Fibroblast of skin of abdomen (primary cell): ENCODE results near the gene C22orf39. TPM values are rescaled to one million over a fixed set of nuclear protein-coding genes. Genes with fewer than 3 reads are reported as not detected.
A peak's percentile ranks its signal among the peaks of the same experiment; 100 is the strongest.

Experiments used
- DNase-seq: peaks from one replicate; pipeline ENCODE4 v3.0.0-alpha.2; 2013
- polyA plus RNA-seq, 2 experiments: library from polyadenylated mRNA; unstranded; fragments of 120-200 nt; gene quantifications; one replicate each; pipeline ENCODE4 v1.2.1, GENCODE V29; 2013; ENCODE audit not compliant: insufficient read length in 2 of 2

Gene C22orf39, protein sequence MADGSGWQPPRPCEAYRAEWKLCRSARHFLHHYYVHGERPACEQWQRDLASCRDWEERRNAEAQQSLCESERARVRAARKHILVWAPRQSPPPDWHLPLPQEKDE
- polyA plus RNA-seq (2013, experiment 1 of 2; ENCODE audit: insufficient read length): 17.3 TPM
- polyA plus RNA-seq (2013, experiment 2 of 2; ENCODE audit: insufficient read length): 18.5 TPM

DNA sequence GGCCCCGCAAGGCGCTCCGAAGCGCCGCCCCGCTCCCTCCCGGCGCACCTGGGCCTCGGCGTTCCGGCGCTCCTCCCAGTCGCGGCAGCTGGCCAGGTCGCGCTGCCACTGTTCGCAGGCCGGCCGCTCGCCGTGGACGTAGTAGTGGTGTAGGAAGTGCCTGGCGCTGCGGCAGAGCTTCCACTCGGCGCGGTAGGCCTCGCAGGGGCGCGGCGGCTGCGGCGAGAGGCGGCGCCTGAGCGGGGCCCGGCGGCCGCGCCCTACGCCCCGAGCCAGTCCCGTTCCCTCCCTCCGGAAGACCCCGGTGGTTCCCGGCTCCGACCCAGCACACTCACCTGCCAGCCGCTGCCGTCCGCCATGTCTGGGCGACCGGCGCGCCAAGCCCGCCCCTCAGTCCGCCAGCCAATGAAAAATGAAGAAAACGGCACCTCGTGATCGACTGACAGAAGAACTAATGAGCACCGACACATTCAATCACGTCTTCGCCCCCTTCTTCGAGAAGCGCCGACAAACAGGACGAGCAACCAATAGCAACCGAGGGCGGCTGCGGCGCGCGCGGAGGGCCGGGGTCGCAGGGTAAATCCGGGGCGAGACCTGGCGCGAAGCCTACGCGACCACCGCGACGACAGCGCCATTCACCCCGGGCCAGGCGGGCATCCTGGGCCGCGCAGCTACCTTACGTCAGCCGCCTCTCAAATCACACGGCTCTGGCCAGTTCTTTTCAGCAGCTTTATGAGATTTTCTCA, at the start of gene C22orf39:
C22orf39 (minus strand) TSS at position 382 of the 746 bp plus-strand sequence; CDS start at position 359, 23 bp downstream.
- peak; percentile 92 for DNase-seq

DNA sequence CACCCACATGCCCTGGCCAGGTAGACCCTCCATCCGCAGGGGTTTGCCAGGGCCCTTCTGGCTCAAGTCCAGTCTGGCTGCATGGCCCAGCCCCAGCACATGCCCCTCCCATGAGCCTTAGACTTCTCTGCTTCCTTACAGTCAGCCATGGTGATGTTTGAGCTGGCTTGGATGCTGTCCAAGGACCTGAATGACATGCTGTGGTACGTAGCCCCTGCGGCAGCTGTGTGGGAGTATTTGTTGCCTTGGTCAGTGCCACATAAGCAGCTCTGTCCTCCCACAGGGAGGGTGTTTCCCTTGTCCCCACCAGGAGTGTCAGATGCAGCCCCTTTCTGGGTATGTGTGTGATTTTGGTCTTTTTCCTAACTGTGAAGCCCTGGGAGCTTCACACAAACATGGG, 49.7 kb upstream of the C22orf39 start:
- DNase-seq: peak; percentile 49

DNA sequence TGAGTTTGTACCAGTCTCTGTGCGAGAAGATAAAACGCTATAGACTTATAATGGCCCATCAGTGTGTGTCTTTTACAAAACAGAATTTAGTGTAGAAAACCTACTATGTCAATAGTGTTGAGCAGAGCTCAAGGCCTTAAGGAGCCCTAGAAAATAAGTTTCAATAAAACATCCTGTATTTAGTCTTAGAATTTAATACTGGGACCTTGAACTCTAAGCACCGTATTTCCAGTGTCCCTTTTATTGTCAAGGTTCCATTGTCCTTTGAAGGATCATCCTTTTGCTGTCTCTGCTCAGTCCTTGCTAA, 48.8 kb upstream of the C22orf39 start:
- DNase-seq: no peak

DNA sequence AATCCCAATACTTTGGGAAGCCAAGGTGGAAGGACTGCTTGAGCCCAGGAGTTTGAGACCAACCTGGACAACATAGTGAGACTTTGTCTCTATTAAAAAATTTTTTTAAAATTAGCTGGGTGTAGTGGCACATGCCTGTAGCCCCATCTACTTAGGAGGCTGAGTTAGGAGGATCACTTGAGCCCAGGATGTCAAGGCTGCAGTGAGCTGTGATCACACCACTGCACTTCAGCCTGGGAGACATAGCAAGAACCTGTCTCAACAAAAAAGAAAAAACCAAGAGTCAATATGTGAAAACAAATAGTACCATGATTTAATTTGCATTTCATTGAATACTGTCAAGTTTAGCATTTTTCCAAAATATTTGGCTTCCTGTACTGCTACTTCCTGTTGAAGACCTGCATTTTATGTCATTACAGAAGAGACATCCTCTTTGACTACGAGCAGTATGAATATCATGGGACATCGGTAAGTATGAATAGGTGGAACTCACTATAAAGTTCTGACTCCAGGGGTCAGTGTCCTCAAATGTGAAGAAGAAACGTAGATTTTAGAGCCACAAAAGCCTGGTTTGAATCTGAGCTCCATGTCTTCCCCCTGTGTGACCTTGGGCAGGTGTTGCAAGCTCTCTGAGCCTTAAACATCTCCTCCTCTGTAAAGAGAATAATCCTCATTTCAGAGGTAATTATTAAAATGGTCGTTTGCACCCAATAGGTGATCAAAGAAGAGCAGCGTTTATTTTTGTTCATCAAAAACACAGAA, 48.2 kb upstream of the C22orf39 start:
- DNase-seq: peak; percentile 12

DNA sequence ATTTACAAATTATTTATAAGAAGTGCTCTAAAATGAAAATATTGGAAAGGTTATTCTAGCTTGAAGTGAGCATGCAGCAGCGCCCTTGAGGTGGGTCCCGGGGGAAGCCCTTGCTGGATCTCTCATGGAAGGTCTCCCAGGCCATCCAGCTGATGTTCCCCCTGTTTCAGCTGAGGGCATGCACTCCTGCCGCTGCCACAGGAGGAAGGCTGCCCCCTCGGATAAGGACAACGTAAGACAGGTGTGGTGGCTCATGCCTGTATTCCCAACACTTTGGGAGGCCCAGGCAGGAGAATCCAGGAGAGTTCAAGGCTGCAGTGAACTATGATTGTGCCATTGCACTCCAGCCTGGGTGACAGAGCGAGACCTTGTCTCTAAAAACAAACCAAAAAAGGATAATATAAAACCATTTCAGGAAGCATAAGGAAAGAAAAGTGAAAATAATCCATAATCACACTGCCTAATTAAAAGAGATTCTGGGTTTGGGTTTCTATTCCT, 47.2 kb upstream of the C22orf39 start:
- no peak for DNase-seq

DNA sequence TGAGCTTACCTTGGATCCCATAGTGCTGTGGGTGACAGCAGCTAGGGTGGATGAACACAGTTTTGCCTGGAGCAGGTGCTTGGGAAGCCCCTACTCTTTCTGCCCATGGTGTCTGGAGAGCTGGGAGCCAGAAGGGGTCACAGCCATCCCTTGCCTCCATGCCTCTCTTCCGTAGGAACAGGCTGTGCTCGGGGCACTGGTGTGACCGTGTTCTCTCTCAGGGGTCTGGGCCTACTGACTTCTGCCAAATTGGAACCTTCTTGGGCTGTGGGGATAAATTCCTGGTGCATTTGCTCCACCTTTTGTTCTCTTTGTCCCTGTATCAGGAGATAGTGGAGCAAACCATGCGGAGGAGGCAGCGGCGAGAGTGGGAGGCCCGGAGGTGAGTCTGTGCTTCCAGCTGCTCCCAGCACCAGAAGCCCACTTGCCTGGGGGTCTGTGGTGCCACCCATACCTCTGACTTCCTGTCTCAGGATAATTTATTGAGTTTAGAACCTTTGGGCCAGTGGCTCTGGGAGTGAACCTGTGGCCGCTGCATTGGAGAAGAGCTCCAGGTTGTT, 46.6 kb upstream of the C22orf39 start:
- no peak for DNase-seq

DNA sequence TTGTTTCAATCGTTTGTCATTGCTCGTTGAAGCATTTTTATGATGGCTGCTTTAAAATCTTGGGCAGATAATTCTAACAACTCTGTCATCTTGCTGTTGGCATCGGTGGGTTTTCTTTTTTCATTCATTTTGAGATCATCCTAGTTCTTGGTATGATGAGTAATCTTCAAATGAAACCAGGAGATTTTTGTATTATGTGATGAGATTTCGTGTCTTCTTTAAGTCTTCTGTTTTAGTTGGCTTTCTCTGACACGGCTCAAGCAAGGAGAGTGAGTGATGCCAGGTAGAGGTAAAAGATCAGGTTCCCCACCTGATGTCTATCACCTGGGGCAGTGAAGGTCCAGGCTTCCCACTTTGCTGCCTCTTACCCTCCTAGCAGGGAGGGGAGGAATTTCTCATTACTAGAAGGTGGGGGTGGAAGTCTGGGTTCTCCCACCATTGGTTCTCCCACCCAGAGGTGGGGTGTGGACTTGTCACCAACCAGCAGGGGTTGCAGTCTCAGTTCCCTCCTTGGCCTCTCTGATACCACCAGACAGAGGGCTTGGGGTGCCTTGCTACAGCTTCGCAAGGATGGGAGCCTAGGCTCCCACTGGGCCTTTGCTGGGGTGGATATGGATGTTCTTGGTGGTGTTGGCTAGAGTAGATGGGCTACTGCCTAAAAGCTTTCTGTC, 45.1 kb upstream of the C22orf39 start:
- no peak for DNase-seq

DNA sequence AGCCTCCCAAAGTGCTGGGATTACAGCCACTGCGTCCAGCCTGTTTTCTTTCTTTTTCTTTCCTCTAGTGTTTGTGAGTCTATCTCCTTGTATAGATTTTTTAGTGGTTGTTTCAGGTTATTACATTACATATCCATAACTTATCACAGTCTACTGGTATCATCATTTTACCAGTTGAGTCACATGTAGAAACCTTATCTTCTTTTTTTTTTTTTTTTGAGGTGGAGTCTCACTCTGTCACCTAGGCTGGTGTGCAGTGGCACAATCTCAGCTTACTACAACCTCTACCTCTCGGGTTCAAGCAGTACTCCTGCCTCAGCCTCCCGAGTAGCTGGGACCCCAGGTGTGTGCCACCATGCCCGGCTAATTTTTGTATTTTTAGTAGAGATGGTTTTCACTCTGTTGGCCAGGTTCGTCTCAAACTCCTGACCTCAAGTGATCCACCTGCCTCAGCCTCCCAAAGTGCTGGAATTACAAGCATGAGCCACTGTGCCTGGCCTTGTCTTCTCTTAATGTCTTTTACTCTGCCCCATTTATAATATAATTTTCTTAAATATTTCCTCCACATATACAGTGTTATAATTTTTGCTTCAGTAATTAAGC, 43.2 kb upstream of the C22orf39 start:
- DNase-seq: no peak

DNA sequence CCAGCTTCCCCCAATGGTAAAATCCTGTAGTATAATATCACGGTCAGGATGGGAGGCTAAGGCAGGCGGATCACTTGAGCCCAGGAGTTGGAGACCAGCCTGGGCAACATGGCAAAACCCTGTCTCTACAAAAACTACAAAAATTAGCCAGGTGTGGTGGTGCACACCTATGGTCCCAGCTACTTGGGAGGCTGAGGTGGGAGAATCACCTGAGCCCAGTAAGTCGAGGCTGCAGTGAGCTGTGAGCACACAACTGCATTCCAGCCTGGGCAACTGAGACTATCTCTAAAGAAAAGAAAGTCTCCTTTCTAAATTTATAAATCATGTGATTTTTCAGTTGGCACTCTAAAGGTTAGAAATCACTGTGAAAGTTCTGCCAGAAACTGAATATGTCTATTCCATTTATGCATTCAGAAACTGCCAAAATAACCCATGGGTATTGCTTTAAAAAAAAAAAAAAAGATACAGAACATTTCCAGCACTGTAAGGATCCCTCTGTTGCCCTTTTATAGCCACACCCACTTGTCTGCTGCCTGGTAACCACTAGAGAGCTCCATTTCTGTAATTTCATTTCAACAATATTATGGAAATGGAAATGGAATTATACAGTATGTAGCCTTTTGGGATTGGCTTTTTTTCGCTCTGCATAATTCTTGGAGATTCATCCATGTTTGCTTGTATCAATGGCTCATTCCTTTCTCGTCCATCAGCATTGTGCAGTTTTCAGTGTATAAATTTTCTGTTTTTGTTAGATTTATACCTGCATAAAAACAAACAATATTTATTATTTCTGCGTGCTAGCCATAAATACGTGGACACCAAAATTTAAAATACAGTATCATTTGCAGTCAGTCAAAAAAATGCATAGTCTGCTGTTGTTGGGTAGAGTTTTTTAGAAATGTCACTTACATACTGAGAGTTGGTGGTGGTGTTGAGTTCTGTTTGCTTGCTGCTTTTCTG, 41.7 kb upstream of the C22orf39 start:
- DNase-seq: no peak

DNA sequence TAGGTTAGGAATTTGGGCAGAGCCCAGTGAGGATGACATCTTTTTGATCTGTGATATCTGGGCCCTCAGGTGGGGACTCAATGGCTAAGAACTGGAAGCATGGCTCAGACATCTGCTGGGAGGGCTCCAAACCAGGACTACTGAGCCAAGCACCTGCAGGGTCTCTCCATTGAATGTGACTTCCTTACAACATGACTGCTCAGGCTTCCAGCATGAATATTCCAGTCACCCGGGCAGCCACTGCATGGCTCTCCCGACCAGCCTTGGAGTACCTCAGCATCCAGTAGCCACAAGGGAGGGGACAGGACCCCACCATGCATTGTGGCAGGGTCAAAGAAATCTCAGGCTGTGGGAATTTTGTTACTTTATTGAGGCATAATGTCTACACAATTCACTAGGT, 40.8 kb upstream of the C22orf39 start:
- DNase-seq: no peak

DNA sequence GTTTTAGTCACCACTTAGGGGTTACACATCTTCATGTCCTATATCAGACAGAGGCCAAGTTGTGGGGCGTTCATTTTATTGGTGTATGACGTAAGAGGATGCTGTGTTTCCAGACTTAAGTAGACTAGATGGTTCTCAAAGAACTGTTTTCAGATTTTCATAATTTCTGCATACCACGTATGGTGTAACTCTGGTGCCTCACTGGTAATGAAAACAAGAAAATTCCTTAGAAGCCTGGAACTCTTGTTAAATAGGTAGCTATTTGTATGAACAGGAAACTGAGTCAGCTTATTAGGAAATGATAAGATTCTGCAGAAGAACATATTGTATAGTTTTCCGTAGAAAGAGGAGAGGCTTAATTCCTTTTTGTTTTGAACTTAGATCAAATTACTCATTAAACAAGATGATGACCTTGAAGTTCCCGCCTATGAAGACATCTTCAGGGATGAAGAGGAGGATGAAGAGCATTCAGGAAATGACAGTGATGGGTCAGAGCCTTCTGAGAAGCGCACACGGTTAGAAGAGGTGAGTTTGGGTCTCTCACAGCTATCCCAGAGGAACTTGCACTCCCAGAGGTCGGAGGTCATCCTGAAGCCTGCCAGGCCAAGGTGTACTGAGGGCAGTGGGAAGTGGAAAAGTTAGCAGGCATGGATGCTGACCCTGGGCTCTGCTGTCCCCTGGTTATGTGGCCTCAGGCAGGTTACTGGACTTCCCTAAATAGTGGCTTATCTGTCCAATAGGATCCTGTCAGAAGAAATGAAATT, 36.2 kb upstream of the C22orf39 start:
- DNase-seq: peak; percentile 6

DNA sequence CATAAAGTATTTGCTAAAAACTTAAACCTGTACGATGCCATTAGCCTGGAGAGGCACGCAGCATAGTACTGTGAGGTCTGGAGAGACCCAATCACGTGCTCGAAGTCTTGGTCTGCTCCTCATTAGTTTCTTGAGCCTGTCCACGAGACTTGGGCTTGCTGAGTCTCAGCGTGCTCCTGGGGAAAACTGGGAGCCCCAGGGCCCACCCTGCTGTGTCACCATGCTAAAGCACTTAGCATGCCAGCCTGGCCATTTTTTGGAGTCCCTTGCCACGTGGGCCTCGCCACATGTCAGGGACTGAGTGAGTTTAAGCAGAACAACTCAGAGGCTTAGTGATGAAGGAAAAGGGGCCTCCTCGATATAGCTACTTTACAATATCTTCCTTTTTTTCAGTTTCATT, 34.8 kb upstream of the C22orf39 start:
- DNase-seq: no peak

DNA sequence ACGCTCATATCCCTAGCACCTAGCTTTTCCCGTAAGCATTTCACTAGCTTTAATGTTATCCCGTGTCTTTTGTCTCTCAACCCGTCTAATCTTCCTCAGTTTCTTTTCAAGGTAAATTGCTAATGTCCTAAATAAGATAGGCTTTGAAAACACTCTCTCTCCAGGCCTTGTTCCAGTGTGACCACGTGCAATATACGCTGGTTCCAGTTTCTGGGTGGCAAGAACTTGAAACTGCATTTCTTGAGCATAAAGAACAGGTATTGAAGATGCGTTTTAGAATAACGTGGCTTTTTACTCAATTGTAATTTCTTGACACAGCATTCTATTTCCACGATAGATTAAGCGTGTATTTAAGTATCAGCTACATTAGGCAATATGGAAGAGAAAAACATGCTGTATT, 33.3 kb upstream of the C22orf39 start:
- DNase-seq: no peak

DNA sequence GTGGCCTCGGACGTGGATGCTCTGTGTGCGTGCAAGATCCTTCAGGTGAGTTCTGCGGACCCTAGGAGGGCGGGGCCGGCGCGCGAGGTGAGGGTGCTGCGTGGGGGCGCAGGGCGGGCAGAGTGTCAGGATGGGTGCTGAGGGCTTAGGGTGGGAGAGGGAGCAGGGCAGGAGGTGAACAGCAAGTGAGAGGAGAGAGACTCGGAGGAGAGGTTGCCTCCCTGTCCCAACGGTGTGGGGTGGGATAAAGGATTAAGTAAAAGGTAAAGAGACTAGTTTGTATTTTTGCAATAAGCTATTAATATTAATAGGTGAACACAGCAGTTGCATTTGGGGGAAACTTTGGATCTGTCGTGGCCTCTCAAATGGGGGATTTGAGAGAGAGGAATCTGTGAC, 32.7 kb upstream of the C22orf39 start:
- DNase-seq: no peak

DNA sequence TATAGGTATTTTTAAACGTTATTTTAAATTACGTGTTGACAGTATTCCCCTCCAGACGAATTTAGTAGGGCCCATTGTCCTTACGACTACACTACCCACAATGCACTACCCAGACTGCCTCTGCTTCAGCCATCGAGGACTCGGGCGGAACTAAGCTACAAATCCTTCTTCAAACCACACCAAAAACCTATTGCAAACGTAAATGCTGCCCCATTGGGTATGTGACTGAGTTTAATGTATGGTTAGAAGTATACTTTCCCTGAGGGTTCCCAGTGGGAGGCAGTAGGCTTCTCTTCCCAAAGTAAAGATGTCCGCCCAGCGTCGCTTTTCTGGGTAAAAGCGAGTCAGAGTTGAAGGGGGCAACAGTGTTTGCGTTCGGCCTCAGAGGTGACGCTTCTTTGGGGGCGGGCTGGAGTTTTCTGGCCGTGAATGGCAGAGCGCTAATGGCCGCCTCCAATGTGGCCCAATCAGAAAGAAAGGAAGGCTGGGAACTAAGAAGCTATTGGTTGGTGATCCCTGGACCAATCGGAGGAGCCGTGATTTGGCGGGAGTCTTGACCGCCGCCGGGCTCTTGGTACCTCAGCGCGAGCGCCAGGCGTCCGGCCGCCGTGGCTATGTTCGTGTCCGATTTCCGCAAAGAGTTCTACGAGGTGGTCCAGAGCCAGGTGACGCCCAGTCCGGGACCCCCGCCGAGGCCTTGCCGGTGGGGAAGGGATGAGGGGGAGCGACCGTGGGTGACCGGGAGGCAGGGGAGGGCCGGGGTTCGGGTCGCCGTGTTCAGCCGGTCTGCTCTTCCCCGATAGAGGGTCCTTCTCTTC, 32.1 kb upstream of the C22orf39 start, which contains the start of gene CDC45:
CDC45 (plus strand) TSS at position 566 of the 818 bp plus-strand sequence; CDS start at position 615, 49 bp downstream.
- DNase-seq: peak; percentile 98

DNA sequence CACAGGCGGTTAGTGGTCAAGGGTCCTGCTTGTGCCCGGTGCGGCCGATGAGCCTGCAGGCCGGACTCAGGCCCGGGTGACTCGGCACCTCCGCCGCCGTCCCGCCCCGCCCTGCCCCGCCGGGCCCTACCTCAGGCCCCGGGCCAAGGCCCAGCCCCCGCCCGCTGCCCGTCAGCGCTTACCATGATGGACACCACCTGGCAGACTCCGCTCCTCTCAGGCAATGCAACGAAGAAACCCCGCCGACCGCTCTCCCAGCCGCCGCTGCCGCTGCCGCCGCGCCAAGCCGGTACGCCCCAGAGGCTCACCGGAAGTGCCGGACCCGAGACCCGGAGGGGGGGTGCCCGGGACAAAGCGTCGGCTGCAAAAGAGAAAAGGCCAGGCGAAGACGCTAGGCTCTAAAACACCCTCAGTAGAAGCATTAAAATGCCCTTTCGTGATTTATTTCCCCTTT, 31.4 kb upstream of the C22orf39 start, which contains the start of gene UFD1:
UFD1 (minus strand) TSS at position 293 of the 454 bp plus-strand sequence; CDS start at position 185, 108 bp downstream.
- peak; percentile 79 for DNase-seq

DNA sequence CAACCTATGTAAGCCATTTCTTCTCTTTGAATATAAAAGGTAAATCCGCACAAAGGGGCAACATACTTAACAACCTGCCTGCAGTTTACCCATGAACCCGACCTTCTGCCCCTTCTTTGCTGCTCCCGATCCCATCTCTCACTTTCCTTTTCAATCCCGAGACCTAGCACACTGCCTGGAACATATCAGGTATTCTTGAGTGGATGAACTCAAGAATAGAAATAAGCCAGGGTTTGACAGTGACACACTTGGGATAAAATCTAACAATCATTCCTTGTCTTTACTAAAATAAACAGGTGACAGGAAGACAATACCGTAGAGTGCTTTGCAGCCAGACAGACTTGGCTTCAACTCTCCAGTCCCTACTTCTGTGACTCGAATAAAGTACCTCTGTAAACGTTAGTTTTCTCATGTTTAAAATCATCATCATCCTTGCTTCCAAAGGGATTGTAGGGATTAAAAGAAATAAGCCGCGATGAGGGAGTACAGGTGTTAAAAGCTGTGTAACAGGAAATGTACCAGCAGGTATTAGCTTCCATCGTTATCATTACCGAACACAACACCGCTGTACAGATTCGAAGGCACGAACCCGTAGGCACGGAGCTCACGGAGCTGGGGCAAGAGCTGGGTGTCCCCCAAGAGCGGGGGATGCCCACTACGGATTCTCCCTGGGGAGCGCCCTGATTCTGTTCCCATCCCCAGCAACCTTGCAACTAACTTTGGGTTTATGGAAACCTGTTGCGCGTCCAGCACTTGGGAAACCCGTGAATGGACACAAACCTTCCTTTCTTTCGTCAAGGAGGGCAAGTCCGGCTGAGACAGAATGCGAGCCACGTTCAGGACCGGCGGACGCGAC, 30.8 kb upstream of the C22orf39 start:
- no peak for DNase-seq
